ENCODE results near the gene ARHGAP42.

ARHGAP42 gene

GRCh38 chr11:100948936-100949335 lies 261.8 kb downstream of the ARHGAP42 start:
- no peak for ATAC-seq
- TF ChIP-seq POU6F1 (CRISPR knock-in tag; IDR thresholded peaks at IDR 0.05; ENCODE audit: borderline replicate concordance, low read depth) = no peak
- no peak for TF ChIP-seq BACH2 (CRISPR knock-in tag; IDR thresholded peaks at IDR 0.05; ENCODE audit: borderline replicate concordance)
- no peak for TF ChIP-seq ARNTL (CRISPR knock-in tag; IDR thresholded peaks at IDR 0.05; ENCODE audit: borderline replicate concordance, low read depth)
- TF ChIP-seq GLIS3 (CRISPR knock-in tag; IDR thresholded peaks at IDR 0.05) = no peak
- TF ChIP-seq SNAI2 (CRISPR knock-in tag; IDR thresholded peaks at IDR 0.05) = no peak
- no peak for TF ChIP-seq ZNF8 (CRISPR knock-in tag; IDR thresholded peaks at IDR 0.05)
- TF ChIP-seq CSRNP3 (CRISPR knock-in tag; IDR thresholded peaks at IDR 0.05) = no peak
- no peak for TF ChIP-seq PPARA (CRISPR knock-in tag; IDR thresholded peaks at IDR 0.05; ENCODE audit: borderline replicate concordance)
- TF ChIP-seq TOX (CRISPR knock-in tag; IDR thresholded peaks at IDR 0.05; ENCODE audit: borderline replicate concordance) = no peak

- ATAC-seq = no peak
- TF ChIP-seq PPARA (CRISPR knock-in tag; IDR thresholded peaks at IDR 0.05; ENCODE audit: borderline replicate concordance) (no peak), ZFP30 (CRISPR knock-in tag; IDR thresholded peaks at IDR 0.05) (no peak), ARNTL (CRISPR knock-in tag; IDR thresholded peaks at IDR 0.05; ENCODE audit: borderline replicate concordance, low read depth) (no peak), TOX (CRISPR knock-in tag; IDR thresholded peaks at IDR 0.05; ENCODE audit: borderline replicate concordance) (no peak), PATZ1 (CRISPR knock-in tag; IDR thresholded peaks at IDR 0.05; ENCODE audit: borderline replicate concordance) (no peak), RARB (CRISPR knock-in tag; IDR thresholded peaks at IDR 0.05) (no peak), TCF4 (CRISPR knock-in tag; IDR thresholded peaks at IDR 0.05; ENCODE audit: borderline replicate concordance) (no peak), SNAI2 (CRISPR knock-in tag; IDR thresholded peaks at IDR 0.05) (no peak), TSHZ2 (CRISPR knock-in tag; IDR thresholded peaks at IDR 0.05) (no peak), OSR1 (CRISPR knock-in tag; IDR thresholded peaks at IDR 0.05) (no peak), ISL1 (CRISPR knock-in tag; IDR thresholded peaks at IDR 0.05) (no peak), BACH2 (CRISPR knock-in tag; IDR thresholded peaks at IDR 0.05; ENCODE audit: borderline replicate concordance) (no peak), ZNF565 (CRISPR knock-in tag; conservative IDR thresholded peaks at IDR 0.05; ENCODE audit: low read depth) (no peak), CSDC2 (CRISPR knock-in tag; IDR thresholded peaks at IDR 0.05) (no peak), GLIS3 (CRISPR knock-in tag; IDR thresholded peaks at IDR 0.05) (no peak)
Measured at GRCh38 chr11:100949443-100949842, 262.4 kb downstream of the ARHGAP42 start.

- no peak for TF ChIP-seq ZC3H10 (CRISPR knock-in tag; IDR thresholded peaks at IDR 0.05)
- no peak for ATAC-seq
Measured at GRCh38 chr11:100955318-100955717, 268.2 kb downstream of the ARHGAP42 start.

- TF ChIP-seq CREB5 (CRISPR knock-in tag; IDR thresholded peaks at IDR 0.05; ENCODE audit: low read depth) = no peak
- TF ChIP-seq ZNF8 (CRISPR knock-in tag; IDR thresholded peaks at IDR 0.05) = no peak
- no peak for TF ChIP-seq GLIS3 (CRISPR knock-in tag; IDR thresholded peaks at IDR 0.05)
- no peak for TF ChIP-seq BACH2 (CRISPR knock-in tag; IDR thresholded peaks at IDR 0.05; ENCODE audit: borderline replicate concordance)
- no peak for TF ChIP-seq ESRRG (CRISPR knock-in tag; IDR thresholded peaks at IDR 0.05)
- no peak for TF ChIP-seq PPARA (CRISPR knock-in tag; IDR thresholded peaks at IDR 0.05; ENCODE audit: borderline replicate concordance)
- TF ChIP-seq ZC3H10 (CRISPR knock-in tag; IDR thresholded peaks at IDR 0.05) = no peak
- no peak for TF ChIP-seq ZFP3 (CRISPR knock-in tag; IDR thresholded peaks at IDR 0.05)
- TF ChIP-seq RARB (CRISPR knock-in tag; IDR thresholded peaks at IDR 0.05) = no peak
- TF ChIP-seq TCF4 (CRISPR knock-in tag; IDR thresholded peaks at IDR 0.05; ENCODE audit: borderline replicate concordance) = no peak
- no peak for TF ChIP-seq ZNF565 (CRISPR knock-in tag; conservative IDR thresholded peaks at IDR 0.05; ENCODE audit: low read depth)
- no peak for TF ChIP-seq OSR1 (CRISPR knock-in tag; IDR thresholded peaks at IDR 0.05)
- no peak for TF ChIP-seq ZFP30 (CRISPR knock-in tag; IDR thresholded peaks at IDR 0.05)
- no peak for TF ChIP-seq CSRNP3 (CRISPR knock-in tag; IDR thresholded peaks at IDR 0.05)
- no peak for TF ChIP-seq POU6F1 (CRISPR knock-in tag; IDR thresholded peaks at IDR 0.05; ENCODE audit: borderline replicate concordance, low read depth)
- no peak for TF ChIP-seq SNAI2 (CRISPR knock-in tag; IDR thresholded peaks at IDR 0.05)
- TF ChIP-seq ZNF70 (CRISPR knock-in tag; IDR thresholded peaks at IDR 0.05) = no peak
- no peak for TF ChIP-seq ISL1 (CRISPR knock-in tag; IDR thresholded peaks at IDR 0.05)
Measured at GRCh38 chr11:100956351-100956750, 269.3 kb downstream of the ARHGAP42 start.

More at GRCh38 chr11:100956351-100956750, 269.3 kb downstream of the ARHGAP42 start:
- no peak for ATAC-seq
